Heart left ventricle (tissue), 16 donors: ENCODE measurements around the gene HMGB1. TPM values are rescaled to one million over a fixed set of nuclear protein-coding genes. Genes with fewer than 3 reads are reported as not detected.
A peak's percentile ranks its signal among the peaks of the same experiment; 100 is the strongest.

Experiments
- ATAC-seq, 4 donors: fragments of 200-7000 bp; cut with Tn5 transposase; one replicate each; pipeline ENCODE4 v1.9.1; 2020 to 2022; ENCODE audit warnings: moderate library complexity in 4 of 4, mild to moderate bottlenecking in 3 of 4, moderate number of reproducible peaks in 1 of 4
- DNase-seq, 5 donors: peaks; one replicate each; pipeline ENCODE4 v3.0.0-alpha.2; 2020
- H3K27ac ChIP-seq, 12 donors: fragments of 200-600 bp; sonication (generic) in 4 of 12; one replicate each; pipeline versions ENCODE4 v1.5.0 to v1.8.0; 2016 to 2022; ENCODE audit warnings: mild to moderate bottlenecking in 2 of 12
- H3K27me3 ChIP-seq, 9 donors: fragments of 200-600 bp; sonication (generic) in 2 of 9; one replicate each; pipeline versions ENCODE4 v1.5.1 to v1.8.0; 2016 to 2022; ENCODE audit warnings: mild to moderate bottlenecking in 3 of 9
- H3K36me3 ChIP-seq, 9 donors: fragments of 200-600 bp; sonication (generic) in 2 of 9; one replicate each; pipeline versions ENCODE4 v1.5.0 to v1.8.0; 2018 to 2022; ENCODE audit warnings: mild to moderate bottlenecking in 2 of 9
- H3K4me1 ChIP-seq, 12 donors: fragments of 200-600 bp; sonication (generic) in 4 of 12; one replicate each; pipeline versions ENCODE4 v1.5.0 to v1.8.0; 2016 to 2022; ENCODE audit warnings: mild to moderate bottlenecking in 3 of 12
- H3K4me3 ChIP-seq, 12 donors: fragments of 200-600 bp; sonication (generic) in 4 of 12; one replicate each; pipeline versions ENCODE4 v1.5.0 to v1.8.0; 2017 to 2022; ENCODE audit warnings: mild to moderate bottlenecking in 9 of 12, moderate library complexity in 4 of 12
- H3K9me3 ChIP-seq, 12 donors: fragments of 200-600 bp; sonication (generic) in 4 of 12; one replicate each; pipeline versions ENCODE4 v1.5.0 to v1.8.0; 2016 to 2022; ENCODE audit warnings: mild to moderate bottlenecking in 1 of 12
- CTCF ChIP-seq, 12 donors: fragments of 200-600 bp; sonication (generic) in 4 of 12; IDR thresholded peaks; one replicate each; pipeline versions ENCODE4 v1.5.0 to v1.8.0; 2018 to 2022; ENCODE audit warnings: antibody characterized with exemption in 12 of 12, mild to moderate bottlenecking in 5 of 12
- POLR2A ChIP-seq, 2 donors: fragments of 450-650 bp; IDR thresholded peaks; one replicate each; pipeline ENCODE4 v1.6.1; 2017; ENCODE audit warnings: antibody characterized with exemption in 2 of 2, mild to moderate bottlenecking in 2 of 2, moderate library complexity in 2 of 2
- WGBS, 4 donors: extraction: QIAGEN DNeasy Blood & Tissue Kit in 2 of 4; methylation state at CpG; one replicate each; pipeline versions ENCODE4 v1.1.5 to v1.1.7; 2013 to 2018; 5-methylcytosine and 5-hydroxymethylcytosine counted together
- intact Hi-C, 10 donors: fragments of 100-400 bp; cut with DNase I; formaldehyde crosslinking; loops; one replicate each; pipeline versions ENCODE4 v1.11.1 to v1.14.2; 2022
- polyA plus RNA-seq, 2 donors: library from polyadenylated mRNA; stranded (reverse); fragments of 200-250 nt; gene quantifications; one replicate each; pipeline ENCODE4 v1.2.3, GENCODE V29; 2013
- total RNA-seq, 9 donors: library from RNA; depleted of rRNA in 2 of 9; stranded (reverse); fragments of >200 nt in 2 of 9; fragmentation: NEBNext Ultra II Directional in 3 of 9; extraction: Animal tissue kit (Norgen Biotek cat#: 25700) in 3 of 9; gene quantifications; one replicate each; pipeline versions ENCODE4 v1.1.0 to v1.2.4, GENCODE V29; 2016 to 2023
- donor health status: ischemic (EF 13 %, LVEDD 7.1; RV severe dilation, severe dysfunction).
- donor health status: healthy with polysubstance abuse.
- donor health status: DM: no; HTN: yes; CAD: no.
- donor health status: DM: no; HTN: no; CAD: no.
- donor health status: ischemic (EF 25% LVEDD 6.9; RV normal size, moderate dysfunction).
- donor health status: ischemic (EF 25% LVEDD 5.7; RV mildly dilated, moderate dysfunction).
- donor health status: healthy.
- donor health status: DM: yes; HTN: yes; CAD: no.
- donor health status: ischemic (EF 35%, LVEDD 5.7; RV mildly dilated, moderate dysfunction).
- donor health status: nonischemic (EF 11% LVEDD 7.7; RV severe dilation, severe dysfunction).
- donor health status: DM: yes; HTN: yes; CAD: no.
- donor health status: PGD.
- donor health status: ischemic (EF 29% LVEDD 5.4; RV normal size, mild dysfunction).
- donor health status: nonischemic (EF 23%, LVEDD 6.1; RV moderate dilation, normal function).

The HMGB1 gene
- total and polyA plus RNA-seq, 11 donors: 137 to 361 (median 177) TPM

DNA sequence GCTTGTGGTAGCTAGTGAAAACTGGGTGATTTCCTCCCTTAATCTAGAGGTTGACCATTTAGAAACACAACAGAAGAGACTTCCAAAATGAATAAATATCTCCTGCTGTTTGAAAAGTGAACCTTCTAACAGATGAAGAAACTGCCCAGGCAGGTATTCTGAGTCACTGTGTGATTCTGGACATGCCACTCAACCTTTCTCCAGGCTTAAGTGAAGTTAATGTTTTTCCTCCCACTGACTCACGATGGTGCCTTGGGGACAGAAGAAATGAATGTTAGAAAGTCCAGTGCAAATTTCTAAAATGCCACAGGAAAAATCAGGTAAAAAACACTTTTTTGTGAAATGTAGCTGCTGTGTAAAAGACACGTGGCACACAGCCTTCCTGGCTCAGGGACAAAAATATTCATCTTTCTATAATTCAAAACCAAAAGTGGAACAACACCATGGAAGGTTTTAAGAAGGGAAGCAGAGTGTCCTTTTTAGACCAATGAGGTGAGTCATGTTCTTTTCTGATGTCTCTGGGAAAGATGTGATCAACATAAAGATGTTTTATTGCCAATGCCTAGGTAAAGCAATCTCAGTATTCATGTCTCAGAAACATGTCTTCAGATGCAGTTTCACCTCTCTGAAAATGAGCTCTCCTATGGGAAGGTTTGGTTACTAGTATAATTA is 34.3 kb downstream of the HMGB1 start:
- no peak for TF ChIP-seq POLR2A (IDR thresholded peaks at IDR 0.05)
- no peak for TF ChIP-seq CTCF (IDR thresholded peaks at IDR 0.05)
- intact Hi-C loops: no loop called here
- ATAC-seq: no peak
- no peak for DNase-seq
- peaks cover 0 to 23% (median 0%) of the 10 kb centered on the region in 12 donors for H3K4me1 ChIP-seq
- no peak overlapping the region for H3K27ac ChIP-seq
- H3K27me3 ChIP-seq: no peaks in the 10 kb centered on the region
- H3K36me3 ChIP-seq: no peaks in the 10 kb centered on the region
- 78 to 86% (median 83%) methylated on average over 2 of the region's 2 CpGs for WGBS, 4 donors
- H3K9me3 ChIP-seq: no peaks in the 10 kb centered on the region
- H3K4me3 ChIP-seq: no peak overlapping the region

DNA sequence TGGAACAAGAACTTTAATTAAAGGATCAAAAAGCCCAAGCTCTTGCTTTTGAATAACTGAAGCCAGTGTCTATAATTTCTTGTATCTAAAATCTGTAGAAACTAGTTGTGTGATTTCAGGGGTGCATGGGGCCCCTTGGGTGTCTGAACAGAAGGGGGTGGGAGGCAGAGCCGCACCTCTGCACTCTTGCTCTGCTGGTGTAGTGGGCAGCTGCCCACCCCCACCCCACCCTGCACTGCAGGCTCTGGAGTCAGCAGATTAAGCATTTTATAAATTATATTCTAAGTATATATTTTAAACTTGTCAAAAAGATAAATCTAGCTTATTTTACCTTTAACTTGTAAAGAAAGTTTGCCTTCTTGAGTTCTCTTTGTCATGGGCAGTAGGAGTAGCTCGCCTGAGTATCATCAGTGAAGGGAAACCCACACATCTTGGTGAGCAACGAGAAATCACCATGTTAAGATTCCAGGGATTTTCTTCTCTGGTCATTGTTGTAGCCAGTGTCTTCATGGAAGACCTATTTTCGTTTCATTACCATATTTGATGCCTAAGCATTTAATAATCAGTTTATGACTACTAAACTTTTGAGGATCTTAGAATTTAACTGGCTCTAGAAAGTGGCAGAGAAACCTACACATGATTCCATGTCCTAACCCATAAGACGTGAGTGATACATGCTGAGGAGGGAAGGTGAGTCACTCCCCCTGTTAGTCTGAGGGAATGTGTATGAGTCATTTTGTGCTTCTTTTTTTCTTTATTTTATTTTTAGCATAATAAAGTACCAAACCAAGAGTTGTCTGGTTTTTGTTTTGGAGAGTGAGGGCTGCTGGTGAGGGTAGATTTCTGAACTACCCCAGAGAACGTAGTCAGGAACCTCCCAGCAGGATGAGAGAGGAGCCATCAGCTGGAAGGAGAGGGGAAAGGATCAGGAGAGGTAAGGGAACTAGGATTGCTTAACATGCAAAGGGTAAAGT is 35.7 kb downstream of the HMGB1 start:
- Histone ChIP-seq H3K27ac (no peak overlapping the region), H3K4me3 (no peak overlapping the region), H3K9me3 (no peaks in the 10 kb centered on the region), H3K36me3 (no peaks in the 10 kb centered on the region), H3K27me3 (no peaks in the 10 kb centered on the region), H3K4me1 (peaks cover 0 to 23% (median 0%) of the 10 kb centered on the region in 12 donors)
- no peak for DNase-seq
- 59 to 64% (median 61%) methylated on average over 6 of the region's 6 CpGs for WGBS, 4 donors
- no peak for TF ChIP-seq CTCF (IDR thresholded peaks at IDR 0.05)
- ATAC-seq: peak in 2 of 4 donors; percentile 53 to 72
- intact Hi-C loops: loop anchor here in 1 of 10 donors (10.0 kb wide), 1 partner anchor 175 kb away; no protein-coding TSS in a partner anchor

- ATAC-seq (no peak), DNase-seq (no peak)
- intact Hi-C loops: loop anchor here in 1 of 10 donors (10.0 kb wide), 1 partner anchor 174 kb away; no protein-coding TSS in a partner anchor
- Histone ChIP-seq H3K27ac (no peak overlapping the region), H3K36me3 (no peaks in the 10 kb centered on the region), H3K4me1 (peaks cover 0 to 23% (median 0%) of the 10 kb centered on the region in 12 donors), H3K9me3 (no peaks in the 10 kb centered on the region), H3K4me3 (no peak overlapping the region), H3K27me3 (no peaks in the 10 kb centered on the region)
- no peak for TF ChIP-seq CTCF (IDR thresholded peaks at IDR 0.05)
- no peak for TF ChIP-seq POLR2A (IDR thresholded peaks at IDR 0.05)
- 91 to 98% (median 94%) methylated on average over 3 of the region's 3 CpGs for WGBS, 4 donors
These were observed 36.5 kb downstream of the HMGB1 start for GRCh38 chr13:30429235-30429634.

DNA sequence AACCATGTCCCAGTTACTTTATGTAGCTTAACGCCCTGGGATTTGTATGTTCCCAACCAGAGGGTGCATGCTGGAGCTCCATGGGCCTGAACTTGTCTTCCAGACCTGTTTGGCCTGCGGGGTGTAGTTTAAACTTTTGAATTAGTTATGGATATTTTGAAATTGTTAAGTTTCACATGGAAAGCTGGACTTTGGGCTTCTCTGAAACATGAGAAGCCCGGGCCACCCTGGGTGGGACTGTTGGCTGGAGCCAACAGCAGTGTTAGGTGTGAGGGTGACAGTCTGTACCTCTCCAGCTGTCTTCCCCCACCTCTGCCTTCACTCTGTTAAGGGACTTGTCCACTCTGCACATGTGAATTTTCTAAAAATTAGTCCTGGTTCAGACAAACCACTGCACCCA is 41.8 kb downstream of the HMGB1 start:
- no peak overlapping the region for H3K27ac ChIP-seq
- DNase-seq (no peak), ATAC-seq (no peak)
- 87 to 94% (median 93%) methylated on average over 3 of the region's 3 CpGs for WGBS, 4 donors
- no peaks in the 10 kb centered on the region for H3K36me3 ChIP-seq
- H3K4me1 ChIP-seq: peaks cover 0 to 18% (median 7%) of the 10 kb centered on the region in 12 donors
- TF ChIP-seq CTCF (IDR thresholded peaks at IDR 0.05): no peak
- TF ChIP-seq POLR2A (IDR thresholded peaks at IDR 0.05): no peak
- H3K9me3 ChIP-seq: no peaks in the 10 kb centered on the region
- H3K27me3 ChIP-seq: no peaks in the 10 kb centered on the region
- intact Hi-C loops: loop anchor here in 6 of 10 donors (2.0 to 10.0 kb wide), 6 partner anchors 33 to 193 kb away; partner anchors contain the start of genes KATNAL1 (in 2 of the 6), HMGB1 (in 1 of the 6) and USPL1 (in 1 of the 6)
- H3K4me3 ChIP-seq: no peak overlapping the region
